GM19043 (cell line): Measurements from ENCODE around the gene PSG4.
"Not testable (repeated sequence)": the region's sequence is repeated elsewhere in the genome, so short reads cannot be mapped to it uniquely, and the experiment has no call there.

Source experiments
- ATAC-seq: cut with Tn5 transposase; IDR thresholded peaks from one replicate; pipeline ENCODE4 v1.9.1; 2021; ENCODE audit warnings: low read depth; ENCODE audit not compliant: unreplicated experiment

The PSG4 gene

DNA sequence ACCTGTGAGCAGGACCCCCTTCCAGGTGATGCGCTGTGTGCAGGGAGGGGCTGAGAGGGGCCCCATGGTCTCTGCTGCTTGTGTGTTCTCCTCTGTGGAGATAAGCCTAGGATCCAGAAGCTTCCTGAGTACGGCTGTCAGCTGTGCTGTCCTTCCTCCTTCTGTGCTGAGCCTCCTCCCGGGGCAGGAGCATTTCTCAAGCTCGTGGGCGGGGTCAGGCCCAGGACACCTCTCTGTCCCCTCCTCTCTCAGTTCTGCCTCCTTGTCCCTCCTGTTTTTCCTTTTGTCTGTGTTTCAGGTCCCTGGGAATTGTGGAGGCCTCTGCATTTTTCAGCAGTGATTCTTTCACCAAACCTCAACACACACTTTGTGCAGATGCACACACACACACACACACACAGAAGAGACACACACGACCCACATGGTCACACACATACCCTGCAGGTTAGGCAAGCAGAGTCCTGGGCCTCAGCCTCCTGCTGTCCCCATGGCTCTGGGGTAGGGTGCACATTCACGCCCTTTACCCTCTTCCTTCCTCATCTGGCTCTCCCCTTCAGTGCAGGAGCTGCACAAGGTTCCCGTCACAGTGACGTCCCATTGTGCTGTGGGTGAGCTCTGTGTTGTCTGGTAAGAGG, at the start of gene PSG4:
PSG4 (minus strand) TSS at position 168 of the 635 bp plus-strand sequence; CDS start at position 66, 102 bp downstream.
- not testable (repeated sequence) for ATAC-seq

DNA sequence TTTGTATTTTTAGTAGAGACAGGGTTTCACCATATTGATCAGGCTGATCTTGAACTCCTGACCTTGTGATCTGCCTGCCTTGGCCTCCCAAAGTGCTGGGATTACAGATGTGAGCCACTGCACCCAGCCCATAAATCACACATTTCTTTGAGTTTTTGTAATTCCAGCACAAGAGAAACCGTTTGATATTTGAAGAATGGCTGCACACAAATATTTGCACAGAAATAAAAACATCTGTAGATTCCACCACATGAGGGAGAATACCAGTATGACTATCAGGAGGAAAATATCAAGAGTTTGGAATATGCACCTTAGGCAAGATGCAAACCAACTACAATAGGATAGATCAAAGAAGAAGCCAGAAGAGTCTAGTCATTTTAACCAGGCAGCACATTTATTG, 46.0 kb upstream of the PSG4 start:
- not testable (repeated sequence) for ATAC-seq

DNA sequence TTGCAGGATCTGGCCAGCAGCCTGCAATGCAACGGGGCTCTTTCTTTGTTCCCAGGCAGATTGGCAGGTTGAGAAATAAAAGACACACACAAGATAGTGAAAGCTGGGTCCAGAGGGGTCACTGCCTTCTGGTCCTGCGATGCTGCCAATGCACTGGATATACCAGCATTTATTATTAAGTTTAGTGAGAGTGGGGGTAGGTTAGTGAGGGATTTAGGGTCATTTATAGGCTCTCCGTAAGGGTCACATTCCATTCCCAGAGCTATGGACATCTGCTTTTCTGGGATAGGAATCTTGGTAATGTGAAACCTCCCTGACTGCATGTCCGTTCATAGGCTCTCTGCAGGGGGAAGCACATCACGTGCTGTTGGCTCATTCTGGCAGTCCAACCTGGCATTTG, 44.9 kb upstream of the PSG4 start:
- ATAC-seq, result not testable (repeated sequence)

DNA sequence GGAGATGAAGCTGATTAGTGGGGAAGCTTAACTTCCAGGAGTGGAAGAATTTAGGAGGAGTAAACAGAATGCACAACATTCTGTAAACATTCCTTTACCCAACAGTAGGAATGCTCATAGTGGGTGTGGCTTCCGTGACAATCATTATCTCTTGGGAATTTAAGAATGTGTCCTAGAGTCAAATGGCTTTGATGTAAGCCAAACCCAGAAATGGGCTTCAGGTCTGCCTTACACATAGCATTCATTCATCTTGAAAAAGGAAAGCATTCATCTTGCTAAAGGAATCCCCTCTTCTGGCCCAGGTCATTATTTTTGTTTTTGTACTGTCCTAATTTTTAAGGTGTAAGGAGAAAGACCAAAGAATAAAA, 43.2 kb upstream of the PSG4 start:
- not testable (repeated sequence) for ATAC-seq

DNA sequence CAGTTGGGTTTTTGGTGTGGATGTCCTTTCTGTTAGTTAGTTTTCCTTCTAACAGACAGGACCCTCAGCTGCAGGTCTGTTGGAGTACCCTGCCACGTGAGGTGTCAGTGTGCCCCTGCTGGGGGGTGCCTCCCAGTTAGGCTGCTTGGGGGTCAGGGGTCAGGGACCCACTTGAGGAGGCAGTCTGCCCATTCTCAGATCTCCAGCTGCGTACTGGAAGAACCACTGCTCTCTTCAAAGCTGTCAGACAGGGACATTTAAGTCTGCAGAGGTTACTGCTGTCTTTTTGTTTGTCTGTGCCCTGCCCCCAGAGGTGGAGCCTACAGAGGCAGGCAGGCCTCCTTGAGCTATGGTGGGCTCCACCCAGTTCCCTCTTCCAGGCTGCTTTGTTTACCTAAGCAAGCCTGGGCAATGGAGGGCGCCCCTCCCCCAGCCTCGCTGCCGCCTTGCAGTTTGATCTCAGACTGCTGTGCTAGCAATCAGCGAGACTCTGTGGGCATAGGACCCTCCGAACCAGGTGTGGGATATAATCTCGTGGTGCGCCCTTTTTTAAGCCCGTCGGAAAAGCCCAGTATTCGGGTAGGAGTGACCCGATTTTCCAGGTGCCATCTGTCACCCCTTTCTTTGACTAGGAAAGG, 41.9 kb upstream of the PSG4 start:
- ATAC-seq, result not testable (repeated sequence)

DNA sequence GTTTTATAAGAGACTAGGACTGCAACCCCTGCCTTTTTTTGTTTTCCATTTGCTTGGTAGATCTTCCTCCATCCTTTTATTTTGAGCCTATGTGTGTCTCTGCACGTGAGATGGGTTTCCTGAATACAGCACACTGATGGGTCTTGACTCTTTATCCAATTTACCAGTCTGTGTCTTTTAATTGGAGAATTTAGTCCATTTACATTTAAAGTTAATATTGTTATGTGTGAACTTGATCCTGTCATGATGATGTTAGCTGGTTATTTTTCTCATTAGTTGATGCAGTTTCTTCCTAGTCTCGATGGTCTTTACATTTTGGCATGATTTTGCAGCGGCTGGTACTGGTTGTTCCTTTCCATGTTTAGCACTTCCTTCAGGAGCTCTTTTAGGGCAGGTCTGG, 40.4 kb upstream of the PSG4 start:
- not testable (repeated sequence) for ATAC-seq

DNA sequence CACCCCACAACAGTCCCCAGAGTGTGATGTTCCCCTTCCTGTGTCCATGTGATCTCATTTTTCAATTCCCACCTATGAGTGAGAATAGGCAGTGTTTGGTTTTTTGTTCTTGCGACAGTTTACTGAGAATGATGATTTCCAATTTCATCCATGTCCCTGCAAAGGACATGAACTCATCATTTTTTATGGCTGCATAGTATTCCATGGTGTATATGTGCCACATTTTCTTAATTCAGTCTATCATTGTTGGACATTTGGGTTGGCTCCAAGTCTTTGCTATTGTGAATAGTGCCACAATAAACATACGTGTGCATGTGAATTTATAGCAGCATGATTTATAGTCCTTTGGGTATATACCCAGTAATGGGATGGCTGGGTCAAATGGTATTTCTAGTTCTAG, 36.8 kb upstream of the PSG4 start:
- not testable (repeated sequence) for ATAC-seq

DNA sequence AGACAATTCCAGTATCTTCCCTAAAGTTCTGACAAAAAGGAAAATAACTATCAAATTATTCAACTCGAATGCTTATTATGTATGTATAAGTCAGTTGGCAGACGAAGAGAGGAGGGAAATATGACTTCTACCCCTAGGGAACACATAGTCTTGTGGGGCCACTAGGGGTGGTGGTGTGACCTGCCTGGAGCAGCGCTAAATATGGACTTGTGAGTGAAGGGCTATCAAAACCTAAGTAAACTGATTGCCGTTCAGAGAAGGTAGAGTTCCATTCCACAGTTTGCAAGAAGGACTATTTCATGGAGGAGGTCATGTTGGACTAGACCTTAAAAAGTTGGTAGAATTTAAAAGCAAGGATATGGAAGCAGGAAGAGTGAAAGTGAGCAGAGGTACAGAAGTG, 32.8 kb upstream of the PSG4 start:
- not testable (repeated sequence) for ATAC-seq

DNA sequence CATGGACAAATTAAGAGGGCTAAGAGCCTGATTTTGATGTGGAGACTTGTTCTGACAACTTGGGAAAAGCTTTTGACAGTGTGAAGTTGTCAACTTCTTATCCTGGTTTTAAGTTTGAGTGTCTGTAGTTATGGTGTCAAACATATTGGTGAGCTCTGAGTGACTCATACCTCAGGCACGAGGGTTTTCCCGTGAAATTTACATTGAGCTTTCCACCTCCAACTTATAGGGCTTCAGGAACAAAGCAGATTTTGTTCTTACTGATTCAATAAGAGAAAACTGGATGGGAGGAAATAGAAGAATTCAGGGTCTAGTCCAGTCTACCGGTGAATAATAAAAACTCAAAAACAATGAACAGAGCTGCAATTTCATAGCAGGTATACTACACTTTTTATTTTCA, 30.2 kb upstream of the PSG4 start:
- ATAC-seq, result not testable (repeated sequence)

DNA sequence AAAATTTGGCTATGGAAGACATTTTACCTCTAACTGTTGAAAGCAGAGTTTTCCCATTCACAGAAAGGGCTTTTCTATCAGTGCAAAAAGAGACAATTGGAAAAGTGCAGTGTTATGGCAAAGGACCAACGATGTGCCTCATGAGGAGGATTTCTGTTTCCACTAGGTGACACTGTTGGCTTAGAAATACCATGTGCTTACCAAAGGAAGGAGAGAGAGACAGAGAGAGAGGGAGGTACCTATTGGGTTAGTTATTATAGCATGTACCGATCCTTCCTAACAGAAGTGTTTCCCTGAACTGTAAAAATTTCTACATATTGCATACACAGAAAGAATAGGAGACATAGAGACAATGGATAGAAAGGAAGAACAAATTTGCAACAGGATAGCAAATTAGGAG, 23.9 kb upstream of the PSG4 start:
- ATAC-seq, result no peak

DNA sequence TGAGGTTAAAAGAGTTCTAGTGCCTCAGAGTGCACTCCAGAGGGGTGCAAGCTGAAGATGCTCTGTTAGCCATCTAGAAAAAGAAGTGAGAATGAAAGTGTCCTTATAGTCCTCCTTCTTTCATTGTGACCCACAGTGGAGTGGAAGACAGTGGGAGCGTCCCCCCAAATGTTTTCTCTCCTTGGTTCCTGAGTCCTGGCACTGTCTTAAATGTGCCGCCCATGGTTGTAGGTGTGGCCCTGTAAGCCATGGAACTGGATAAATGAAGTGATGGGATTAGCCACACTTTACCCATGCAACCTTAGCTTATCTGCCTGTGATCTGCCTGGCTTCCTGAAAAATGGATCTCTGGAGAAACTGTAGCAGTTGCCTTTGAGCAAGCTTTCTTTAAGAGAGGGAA, 23.3 kb upstream of the PSG4 start:
- ATAC-seq, result not testable (repeated sequence)

DNA sequence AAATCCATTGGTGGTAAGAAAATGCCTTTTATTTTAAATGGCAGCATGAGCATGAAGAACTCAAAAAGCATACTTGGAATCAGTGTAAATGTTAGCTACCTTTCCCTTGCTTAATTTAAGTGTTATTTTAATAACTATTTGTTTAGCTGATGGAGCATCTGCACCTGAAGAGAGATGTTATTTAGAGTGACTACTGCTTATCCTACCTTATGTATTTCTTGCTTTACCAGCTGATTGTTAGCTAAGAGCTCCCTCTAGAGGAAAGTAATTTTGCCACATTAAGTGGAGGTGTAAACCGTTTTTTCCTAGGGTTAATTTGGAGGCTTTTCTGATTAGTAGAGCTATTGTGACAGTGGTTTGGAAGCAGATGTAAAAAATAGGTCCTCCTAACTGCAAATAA, 21.5 kb upstream of the PSG4 start:
- ATAC-seq, result not testable (repeated sequence)

DNA sequence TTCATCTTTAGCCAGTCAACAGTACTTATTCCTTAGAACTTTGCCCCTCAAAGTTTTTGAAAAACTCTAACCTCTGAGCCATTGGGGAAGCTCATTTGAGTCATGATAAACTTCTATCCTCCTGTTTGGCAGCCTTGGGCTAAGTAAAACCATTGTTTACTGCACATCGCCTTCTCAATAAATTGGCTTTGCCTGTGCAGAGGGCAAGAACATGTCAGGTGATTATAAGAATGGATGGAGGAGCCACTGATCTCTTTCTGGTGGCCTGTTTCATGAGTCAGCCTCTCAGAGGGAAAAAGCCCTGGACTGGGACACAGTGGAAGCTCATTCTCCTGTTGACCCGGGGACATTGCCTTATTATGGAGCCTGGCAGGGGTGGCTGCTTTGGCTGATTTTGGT, 19.4 kb upstream of the PSG4 start:
- ATAC-seq, result no peak

DNA sequence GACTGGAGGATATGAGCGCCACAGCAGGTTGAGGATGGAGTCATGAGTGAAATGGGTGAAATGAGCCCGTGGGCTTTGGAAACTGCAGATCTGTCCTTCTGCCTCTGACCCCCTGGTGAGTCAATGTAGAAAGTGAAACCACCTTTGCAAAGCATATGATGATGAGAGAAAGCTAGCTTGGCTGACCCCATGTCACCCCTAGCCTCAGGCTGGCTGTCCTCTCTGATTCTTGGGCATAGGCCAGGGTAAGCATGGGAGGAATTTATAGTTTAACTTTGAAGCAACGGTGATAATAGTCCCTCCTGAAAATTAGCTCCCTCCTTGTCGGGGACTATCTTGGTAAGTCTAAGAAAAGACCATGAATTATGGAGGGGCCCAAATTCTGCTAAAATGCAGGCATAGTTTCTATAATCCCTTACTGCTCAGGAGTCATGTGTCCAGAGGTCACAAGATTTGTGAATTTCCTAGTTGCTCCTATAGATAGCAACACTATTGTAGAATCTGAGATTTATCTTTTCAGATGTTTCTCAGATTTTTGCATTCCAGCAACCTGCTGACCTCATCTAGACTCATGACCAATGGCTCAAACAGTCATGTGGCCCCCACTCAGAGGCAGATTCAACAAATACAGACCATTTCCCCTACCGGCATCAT, 18.9 kb upstream of the PSG4 start:
- not testable (repeated sequence) for ATAC-seq

DNA sequence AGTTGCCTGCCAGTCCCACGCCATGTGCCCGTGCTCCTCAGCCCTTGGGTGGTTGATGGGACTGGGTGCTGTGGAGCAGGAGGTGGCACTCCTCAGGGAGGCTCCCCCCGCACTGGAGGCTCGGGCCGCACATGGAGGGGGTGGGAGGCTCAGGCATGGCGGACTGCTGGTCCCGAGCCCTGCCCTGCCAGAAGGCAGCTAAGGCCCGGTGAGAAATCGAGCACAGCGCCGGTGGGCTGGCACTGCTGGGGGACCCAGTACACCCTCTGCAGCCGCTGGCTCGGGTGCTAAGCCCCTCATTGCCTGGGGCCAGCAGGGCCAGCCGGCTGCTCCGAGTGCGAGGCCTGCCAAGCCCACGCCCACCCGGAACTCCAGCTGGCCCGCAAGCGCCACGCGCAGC, 16.5 kb upstream of the PSG4 start:
- not testable (repeated sequence) for ATAC-seq

DNA sequence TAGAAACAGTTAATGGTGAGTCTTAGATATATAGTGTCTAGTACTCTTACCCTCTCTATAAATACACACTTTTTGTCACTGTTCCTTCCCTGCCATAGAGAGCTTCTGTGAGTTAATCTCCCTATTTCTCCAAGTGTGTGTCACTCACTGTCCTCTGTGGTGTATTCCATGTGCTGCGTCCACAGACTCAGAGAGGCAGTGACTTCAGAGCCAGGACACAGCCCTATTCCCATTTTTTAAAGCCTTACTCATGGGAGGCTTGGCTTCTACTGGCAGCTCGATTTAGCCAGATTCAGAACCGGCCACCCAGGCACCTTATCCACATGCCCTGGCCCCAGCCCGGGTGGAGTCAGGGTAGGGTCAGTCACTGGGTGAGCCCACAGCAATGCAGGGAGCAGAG, 13.7 kb upstream of the PSG4 start:
- ATAC-seq, result not testable (repeated sequence)

DNA sequence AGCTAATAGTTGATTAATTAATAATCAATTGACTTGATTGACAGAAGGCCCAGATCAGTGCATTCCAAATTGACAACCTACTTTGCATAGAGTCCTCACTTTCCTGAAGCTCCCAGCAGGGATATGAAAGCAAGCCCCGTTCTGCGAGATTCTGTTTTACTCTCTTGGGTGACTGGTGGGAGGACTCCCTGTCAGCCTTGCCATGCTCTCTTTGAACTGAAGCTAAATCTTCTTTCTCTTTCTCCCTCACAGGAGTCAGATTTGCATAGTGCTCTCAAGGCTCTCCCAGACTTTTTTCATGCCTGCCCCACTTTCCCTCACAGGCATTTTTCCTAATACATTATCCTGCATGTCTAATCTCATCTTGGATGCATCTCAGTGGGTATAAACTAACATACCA, 10.4 kb upstream of the PSG4 start:
- ATAC-seq, result not testable (repeated sequence)

DNA sequence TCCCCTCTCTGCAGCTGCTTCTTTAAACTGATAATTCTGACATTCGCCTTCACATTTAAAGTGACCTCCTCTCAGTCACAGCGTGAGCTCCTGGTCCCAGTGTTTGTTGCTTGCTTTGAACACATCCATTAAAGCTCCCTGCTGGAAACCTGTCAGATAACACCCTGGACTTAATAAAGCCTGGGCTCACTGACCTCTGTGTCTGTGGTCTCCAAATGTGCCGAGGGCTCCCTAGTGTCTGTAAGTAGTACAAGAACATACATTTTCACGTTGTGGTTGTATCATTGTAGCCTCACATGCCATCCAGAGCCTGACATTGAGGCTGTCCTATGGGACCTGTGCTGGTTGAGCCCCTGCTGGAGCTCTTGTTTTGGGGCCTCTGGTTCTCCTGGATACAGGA, 2.6 kb upstream of the PSG4 start:
- no peak for ATAC-seq

DNA sequence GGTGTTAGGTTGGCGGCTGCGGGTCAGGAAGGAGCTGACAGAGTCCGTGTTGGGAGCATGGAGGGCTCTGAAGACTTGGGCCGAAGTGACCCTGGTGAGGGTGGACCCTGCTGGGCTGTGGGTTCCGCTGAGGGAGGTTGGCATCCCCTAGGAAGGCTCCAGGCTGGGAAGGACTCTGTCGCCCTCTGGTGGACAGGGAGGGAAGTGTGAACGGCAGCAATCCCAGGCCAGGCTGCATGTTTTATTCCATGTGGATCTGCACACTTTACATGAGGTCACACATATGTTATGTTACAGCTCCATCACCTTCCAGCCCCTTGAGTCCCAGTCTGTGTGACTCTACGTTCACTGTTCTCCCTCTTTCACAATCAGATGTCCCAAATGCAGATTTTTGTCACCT, 1.7 kb upstream of the PSG4 start:
- ATAC-seq, result not testable (repeated sequence)

DNA sequence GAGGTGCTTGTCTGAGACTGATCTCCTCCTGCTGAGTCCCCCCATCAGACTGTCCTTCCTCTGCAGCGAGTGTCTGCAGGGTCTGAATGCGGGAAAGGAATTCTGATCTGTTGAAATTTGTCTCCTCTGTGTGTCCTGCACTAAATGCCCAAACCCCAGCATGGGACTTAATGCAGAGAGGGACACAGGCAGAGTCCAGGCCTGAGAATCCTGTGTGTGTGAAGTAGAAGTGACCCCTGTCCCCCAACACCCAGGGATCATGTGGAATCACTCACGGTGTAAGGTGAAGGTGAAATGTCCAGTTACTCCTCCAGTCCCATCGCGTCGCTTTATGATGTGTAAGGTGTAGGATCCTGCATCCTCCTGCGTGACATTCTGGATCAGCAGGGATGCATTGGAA, 1.8 kb downstream of the PSG4 start:
- ATAC-seq, result not testable (repeated sequence)

DNA sequence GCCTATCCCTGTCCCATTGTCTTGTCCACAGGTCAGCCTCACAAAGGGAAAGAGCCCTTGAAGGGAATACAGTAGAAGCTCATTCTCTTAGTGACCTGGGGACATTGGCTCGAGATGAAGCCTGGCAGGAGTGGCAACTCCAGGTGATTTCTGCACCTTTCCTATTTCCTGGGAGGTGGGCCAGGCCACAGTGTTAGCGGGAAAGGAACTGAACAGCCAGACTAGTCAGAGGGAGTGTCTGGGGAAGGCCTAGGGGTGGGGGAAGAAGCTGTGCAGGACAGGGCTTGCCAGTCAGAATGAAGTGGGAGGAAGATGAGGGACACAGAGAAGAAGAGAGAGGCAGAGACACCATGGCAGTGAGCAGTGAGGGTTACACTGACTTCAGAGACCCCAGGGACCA, 3.5 kb downstream of the PSG4 start:
- ATAC-seq, result not testable (repeated sequence)

DNA sequence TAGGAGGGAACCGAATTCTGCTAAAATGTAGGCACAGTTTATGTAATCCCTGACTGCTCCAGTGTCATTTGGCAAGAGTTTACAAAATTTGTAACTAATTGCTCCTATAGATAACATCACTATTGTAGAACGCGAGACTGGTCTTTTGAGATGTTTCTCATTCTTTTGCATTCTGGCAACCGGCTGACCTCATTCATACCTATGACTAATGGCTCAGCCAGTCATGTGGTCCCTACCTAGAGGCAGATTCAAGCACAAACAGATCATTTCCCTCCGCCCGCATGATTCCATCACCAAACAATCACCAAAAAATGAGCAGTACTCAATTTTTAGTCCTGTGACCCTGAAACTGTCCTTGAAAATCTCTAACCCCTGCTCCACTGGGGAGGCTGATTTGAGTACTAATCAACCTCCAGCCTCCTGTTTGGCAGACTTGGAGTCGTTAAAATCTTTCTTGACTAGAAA, 4.1 kb downstream of the PSG4 start:
- not testable (repeated sequence) for ATAC-seq
